Muscle of leg (tissue), 11 donors: ENCODE measurements around the gene DLG1. TPM values are rescaled to one million over a fixed set of nuclear protein-coding genes. Genes with fewer than 3 reads are reported as not detected.
"Not testable (repeated sequence)": the region's sequence is repeated elsewhere in the genome, so short reads cannot be mapped to it uniquely, and the experiment has no call there.

Experiments
- DNase-seq: peaks from one replicate; pipeline ENCODE4 v3.0.0; 2013
- H3K27ac ChIP-seq: one replicate; pipeline ENCODE4 v1.5.1; 2013; ENCODE audit warnings: mild to moderate bottlenecking, low read length, control low read depth
- H3K27me3 ChIP-seq: one replicate; pipeline ENCODE4 v1.6.1; 2013; ENCODE audit warnings: low read length; ENCODE audit not compliant: control insufficient read depth, insufficient read depth
- H3K36me3 ChIP-seq: one replicate; pipeline ENCODE4 v1.6.1; 2013; ENCODE audit warnings: low read length; ENCODE audit not compliant: control insufficient read depth, insufficient read depth
- H3K4me1 ChIP-seq: one replicate; pipeline ENCODE4 v1.6.1; 2013; ENCODE audit warnings: low read length; ENCODE audit not compliant: control insufficient read depth, insufficient read depth
- H3K4me3 ChIP-seq: one replicate; pipeline ENCODE4 v1.5.1; 2013; ENCODE audit warnings: low read length, control low read depth
- H3K9me3 ChIP-seq: replicated peaks from 2 replicates; pipeline ENCODE4 v1.6.1; 2013; ENCODE audit warnings: low read depth, low read length; ENCODE audit not compliant: control insufficient read depth
- WGBS: methylation state at CpG from one replicate; pipeline ENCODE4 v1.1.5; 2013; ENCODE audit warnings: missing lambda C conversion rate; ENCODE audit not compliant: insufficient coverage; 5-methylcytosine and 5-hydroxymethylcytosine counted together
- polyA plus RNA-seq, 8 donors: library from polyadenylated mRNA; unstranded; fragments of 120-200 nt; gene quantifications; one replicate each; pipeline versions ENCODE4 v1.2.1 to v1.2.3, GENCODE V29; 2013; ENCODE audit warnings: inconsistent platforms in 1 of 8, low replicate concordance in 1 of 8; ENCODE audit not compliant: insufficient read length in 8 of 8, insufficient read depth in 1 of 8
- total RNA-seq: library from RNA; stranded (reverse); fragments of 120-200 nt; gene quantifications from one replicate; pipeline ENCODE4 v1.2.4, GENCODE V29; 2013

Gene DLG1
- total and polyA plus RNA-seq, 9 donors = 27.7 to 47.3 (median 39.0) TPM

DNA sequence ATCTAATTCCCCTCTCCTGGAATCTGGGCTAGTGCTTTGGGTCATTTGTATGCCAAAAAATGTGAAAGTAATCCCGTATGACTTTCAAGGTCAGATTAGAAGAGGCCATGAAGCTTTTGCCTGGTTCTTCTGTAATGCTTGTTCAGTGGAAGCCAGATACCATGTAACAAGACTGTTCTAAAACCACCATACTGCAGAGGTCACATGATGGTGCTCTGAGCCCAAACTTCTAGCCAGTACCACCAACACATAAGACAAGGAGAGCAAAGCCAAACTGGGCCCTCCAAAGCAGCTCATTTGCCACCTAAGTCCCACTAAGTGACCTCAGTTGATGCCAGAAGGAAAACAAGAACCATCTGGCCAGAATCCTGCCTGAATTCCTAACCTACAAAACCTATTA lies 204.5 kb downstream of the DLG1 start:
- H3K36me3 ChIP-seq = peaks cover 2% of the 10 kb centered on the region
- WGBS = no CpG with 5 or more reads among the region's 1 CpG
- H3K27me3 ChIP-seq = no peaks in the 10 kb centered on the region
- no peak overlapping the region for H3K4me3 ChIP-seq
- no peak overlapping the region for H3K27ac ChIP-seq
- no peak for DNase-seq
- no peaks in the 10 kb centered on the region for H3K9me3 ChIP-seq
- no peaks in the 10 kb centered on the region for H3K4me1 ChIP-seq

DNA sequence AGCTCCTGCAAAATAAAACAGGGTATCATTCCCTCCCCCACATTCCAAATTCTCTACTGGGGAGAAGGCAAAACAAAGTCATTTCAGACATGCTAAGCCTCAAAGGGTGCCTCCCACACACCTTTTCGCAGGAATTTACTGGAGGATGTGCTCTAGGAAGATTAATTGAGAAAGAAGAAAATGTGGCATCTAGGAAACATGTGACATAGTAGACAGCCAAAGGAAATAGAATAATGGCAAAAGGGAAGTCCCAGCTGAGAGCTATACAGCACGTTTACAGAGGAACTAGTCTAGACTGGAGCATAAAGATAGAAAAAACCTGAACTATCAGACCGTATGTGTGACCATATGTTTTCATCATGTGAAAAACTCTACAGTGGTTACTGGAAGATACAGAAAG lies 210.0 kb downstream of the DLG1 start:
- H3K9me3 ChIP-seq = no peaks in the 10 kb centered on the region
- no peaks in the 10 kb centered on the region for H3K27me3 ChIP-seq
- H3K4me1 ChIP-seq = no peaks in the 10 kb centered on the region
- no peak overlapping the region for H3K4me3 ChIP-seq
- no CpG with 5 or more reads among the region's 3 CpGs for WGBS
- peaks cover 4% of the 10 kb centered on the region for H3K36me3 ChIP-seq
- H3K27ac ChIP-seq = no peak overlapping the region
- DNase-seq = peak; percentile 27

DNA sequence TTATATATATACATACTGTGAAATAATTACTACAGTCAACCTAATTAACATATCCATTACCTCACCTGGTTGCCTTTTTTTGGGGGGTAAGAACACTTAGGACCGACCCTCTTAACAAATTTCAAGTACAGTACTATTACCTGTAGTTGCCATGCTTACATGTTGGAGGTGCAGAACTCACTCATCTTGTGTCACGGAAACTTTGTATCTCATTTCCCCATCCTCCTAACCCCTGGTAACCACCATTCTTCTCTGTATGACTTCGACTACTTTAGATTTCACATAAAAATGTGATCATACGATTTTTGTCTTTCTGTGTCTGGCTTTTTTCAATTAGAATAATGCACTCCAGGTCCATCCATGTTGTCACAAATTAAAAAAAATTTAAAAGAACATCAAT lies 213.3 kb downstream of the DLG1 start:
- H3K36me3 ChIP-seq = peaks cover 4% of the 10 kb centered on the region
- H3K9me3 ChIP-seq = no peaks in the 10 kb centered on the region
- H3K27ac ChIP-seq = no peak overlapping the region
- H3K4me1 ChIP-seq = no peaks in the 10 kb centered on the region
- H3K27me3 ChIP-seq = no peaks in the 10 kb centered on the region
- no peak overlapping the region for H3K4me3 ChIP-seq
- no peak for DNase-seq
- 81% methylated on average over 2 of the region's 4 CpGs for WGBS

DNA sequence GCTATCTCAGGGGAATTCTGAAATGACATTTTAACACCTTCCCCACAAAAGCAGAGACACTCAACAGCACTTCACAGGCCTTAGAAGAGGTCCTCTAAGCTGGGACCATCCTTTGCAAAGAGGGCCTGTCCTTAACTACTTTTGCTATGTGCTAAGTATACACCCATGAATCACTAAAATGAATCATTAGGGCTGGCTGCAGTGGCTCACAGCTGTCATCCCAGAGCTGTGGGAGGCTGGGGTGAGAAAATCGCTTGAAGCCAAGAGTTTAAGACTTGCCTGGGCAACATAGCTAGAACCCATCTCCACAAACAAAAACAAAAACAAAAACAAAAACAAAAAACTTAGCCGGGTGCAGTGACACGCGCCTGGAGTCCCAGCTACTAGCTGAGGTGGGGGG lies 214.9 kb downstream of the DLG1 start:
- peak; percentile 32 for DNase-seq
- H3K27ac ChIP-seq = no peak overlapping the region
- no CpG with 5 or more reads among the region's 4 CpGs for WGBS
- no peak overlapping the region for H3K4me3 ChIP-seq
- H3K4me1 ChIP-seq = no peaks in the 10 kb centered on the region
- H3K9me3 ChIP-seq = no peaks in the 10 kb centered on the region
- H3K36me3 ChIP-seq = peaks cover 3% of the 10 kb centered on the region
- no peaks in the 10 kb centered on the region for H3K27me3 ChIP-seq

DNA sequence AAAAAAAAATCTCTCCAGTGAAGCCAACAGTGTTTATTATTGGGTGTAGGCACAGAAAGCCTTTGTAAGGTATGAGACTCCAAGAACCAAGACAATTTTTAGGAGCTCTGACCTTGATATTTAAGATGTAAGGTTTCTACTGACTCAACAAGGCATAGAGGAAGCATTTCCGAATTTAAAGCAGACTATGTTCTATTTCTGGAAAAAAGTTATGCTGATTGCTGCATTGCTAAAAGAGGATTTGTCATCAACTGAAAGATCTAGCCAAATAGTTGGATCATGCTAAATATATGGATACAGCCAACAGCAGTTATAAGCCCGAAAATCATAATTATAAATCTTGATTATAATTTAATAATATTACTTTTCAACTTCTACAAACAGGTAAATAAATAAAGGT lies 215.5 kb downstream of the DLG1 start:
- peak; percentile 30 for DNase-seq

DNA sequence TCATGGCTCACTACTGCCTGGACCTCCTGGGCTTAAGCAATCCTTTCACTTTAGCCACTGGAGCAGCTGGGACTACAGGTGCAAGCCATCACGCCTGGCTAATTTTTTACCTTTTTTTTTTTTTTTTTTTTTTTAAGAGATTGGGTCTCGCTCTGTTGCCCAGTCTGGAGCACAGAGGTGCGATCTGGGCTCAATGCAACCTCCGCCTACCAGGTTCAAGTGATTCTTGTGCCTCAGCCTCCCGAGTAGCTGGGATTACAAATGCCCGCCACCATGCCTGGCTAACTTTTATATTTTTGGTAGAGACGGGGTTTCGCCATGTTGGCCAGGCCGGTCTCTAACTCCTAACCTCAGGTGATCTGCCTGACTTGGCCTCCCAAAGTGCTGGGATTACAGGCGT lies 218.1 kb downstream of the DLG1 start:
- WGBS = 97% methylated on average over 6 of the region's 10 CpGs
- Histone ChIP-seq H3K4me1 (no peaks in the 10 kb centered on the region), H3K36me3 (peaks cover 4% of the 10 kb centered on the region), H3K4me3 (no peak overlapping the region), H3K9me3 (no peaks in the 10 kb centered on the region), H3K27ac (no peak overlapping the region), H3K27me3 (no peaks in the 10 kb centered on the region)
- DNase-seq = no peak

More for the DNA sequence above, 215.5 kb downstream of the DLG1 start:
- Histone ChIP-seq H3K27me3 (no peaks in the 10 kb centered on the region), H3K9me3 (no peaks in the 10 kb centered on the region), H3K36me3 (peaks cover 3% of the 10 kb centered on the region), H3K4me1 (no peaks in the 10 kb centered on the region), H3K27ac (no peak overlapping the region), H3K4me3 (no peak overlapping the region)
- WGBS = no CpG with 5 or more reads among the region's 2 CpGs

DNA sequence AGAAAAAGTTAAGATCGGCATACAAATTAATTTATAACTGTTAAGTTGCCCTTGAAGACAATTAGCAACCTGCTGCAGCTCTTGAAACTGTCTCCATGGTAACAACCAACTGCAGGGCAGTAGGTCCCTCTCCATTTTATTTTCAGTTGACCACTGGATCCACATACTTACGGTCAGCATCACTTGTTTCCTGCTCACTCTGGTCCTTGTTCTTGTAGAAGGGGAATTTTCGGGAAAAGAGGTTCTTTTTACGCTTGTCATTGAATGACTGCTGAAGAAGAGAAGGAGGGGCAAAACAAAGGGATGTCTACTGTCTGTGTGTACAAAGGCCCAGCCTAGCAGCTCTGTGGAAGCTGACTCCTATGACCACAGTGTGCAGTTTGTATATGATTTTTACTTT lies 222.0 kb downstream of the DLG1 start:
- Histone ChIP-seq H3K36me3 (peaks cover 3% of the 10 kb centered on the region), H3K4me1 (no peaks in the 10 kb centered on the region), H3K4me3 (no peak overlapping the region), H3K27me3 (no peaks in the 10 kb centered on the region), H3K9me3 (no peaks in the 10 kb centered on the region), H3K27ac (no peak overlapping the region)
- 100% methylated on average over 1 of the region's 4 CpGs for WGBS
- DNase-seq = no peak

DNA sequence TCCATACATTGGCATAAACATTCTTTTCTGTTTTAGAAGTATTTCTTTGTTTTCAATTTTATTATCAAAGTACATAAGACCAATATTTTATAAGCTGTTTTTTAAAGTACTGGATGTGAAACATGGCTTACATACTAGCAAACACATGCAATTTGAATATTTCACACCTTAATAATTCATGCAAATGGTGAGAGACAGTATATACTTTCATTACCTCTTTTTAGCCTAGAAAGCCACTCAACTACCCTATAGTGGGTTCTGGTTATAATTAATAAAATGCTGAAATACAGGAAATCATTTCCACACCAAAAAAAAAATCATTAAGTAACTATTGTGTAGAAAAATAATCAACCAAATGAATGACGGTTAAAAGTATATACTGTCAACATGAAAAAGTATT lies 230.3 kb downstream of the DLG1 start:
- WGBS = no CpG with 5 or more reads among the region's 1 CpG

DNA sequence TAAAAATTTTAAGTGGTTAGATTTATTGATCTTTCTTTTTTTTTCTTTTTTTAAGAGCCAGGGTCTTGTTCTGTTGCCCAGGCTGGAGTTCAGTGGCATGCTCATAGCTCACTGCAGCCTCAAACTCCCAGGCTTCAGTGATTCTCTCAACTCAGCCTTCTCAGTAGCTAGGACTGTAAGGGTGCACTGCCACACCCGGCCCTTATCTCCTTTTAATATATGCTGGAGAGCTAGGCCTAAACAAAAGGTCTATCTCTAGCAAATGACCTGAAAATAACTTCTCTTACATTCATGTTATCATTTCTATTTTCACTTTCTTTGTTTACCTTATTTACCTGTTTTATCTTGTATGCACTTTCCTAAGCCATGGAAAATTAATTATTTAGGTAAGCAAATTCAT lies 233.6 kb downstream of the DLG1 start:
- H3K27me3 ChIP-seq = no peaks in the 10 kb centered on the region
- H3K4me3 ChIP-seq = no peak overlapping the region
- DNase-seq = no peak
- no peaks in the 10 kb centered on the region for H3K9me3 ChIP-seq
- no peak overlapping the region for H3K27ac ChIP-seq
- H3K4me1 ChIP-seq = no peaks in the 10 kb centered on the region
- peaks cover 7% of the 10 kb centered on the region for H3K36me3 ChIP-seq
- WGBS = no CpG with 5 or more reads among the region's 1 CpG

More for the DNA sequence above, 230.3 kb downstream of the DLG1 start:
- Histone ChIP-seq H3K9me3 (no peaks in the 10 kb centered on the region), H3K36me3 (peaks cover 5% of the 10 kb centered on the region), H3K27me3 (no peaks in the 10 kb centered on the region), H3K27ac (no peak overlapping the region), H3K4me3 (no peak overlapping the region), H3K4me1 (no peaks in the 10 kb centered on the region)
- no peak for DNase-seq

DNA sequence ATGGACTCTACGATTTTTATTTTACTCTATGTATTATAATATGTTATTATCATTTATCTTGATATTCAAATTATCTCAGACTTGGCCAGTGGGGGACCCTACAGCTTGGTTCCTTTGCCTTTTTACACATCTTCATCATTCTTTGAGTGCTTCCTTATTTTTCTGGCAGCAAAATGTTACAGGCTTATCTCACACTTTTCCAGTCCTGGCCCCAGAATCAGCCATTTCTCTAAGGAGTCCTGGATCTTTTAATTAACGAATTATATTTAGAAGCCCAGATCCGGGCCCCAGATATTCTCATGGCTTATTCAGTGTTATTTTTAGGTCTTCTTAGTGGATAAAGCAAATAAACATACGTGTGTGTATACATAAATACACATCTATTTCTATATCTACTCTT lies 236.0 kb downstream of the DLG1 start:
- Histone ChIP-seq H3K27me3 (no peaks in the 10 kb centered on the region), H3K4me1 (no peaks in the 10 kb centered on the region), H3K27ac (no peak overlapping the region), H3K9me3 (no peaks in the 10 kb centered on the region), H3K36me3 (peaks cover 7% of the 10 kb centered on the region), H3K4me3 (no peak overlapping the region)
- no peak for DNase-seq
- 100% methylated on average over 1 of the region's 4 CpGs for WGBS

DNA sequence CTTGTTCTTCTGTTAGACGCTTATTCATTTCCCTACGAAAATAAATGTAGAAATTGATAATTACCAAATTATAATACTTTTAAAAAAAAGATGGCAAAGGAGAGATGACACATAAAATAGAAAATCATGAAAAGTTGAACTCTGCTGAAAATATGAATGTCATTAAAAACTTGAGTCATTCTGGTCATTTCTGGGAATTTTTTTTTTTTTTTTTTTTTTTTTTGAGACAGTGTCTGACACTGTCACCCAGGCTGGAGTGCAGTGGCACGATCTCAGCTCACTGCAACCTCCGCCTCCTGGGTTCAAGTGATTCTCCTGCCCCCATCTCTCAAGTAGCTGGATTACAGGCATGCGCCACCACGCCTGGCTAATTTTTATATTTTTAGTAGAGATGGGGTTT lies 246.8 kb downstream of the DLG1 start:
- H3K4me3 ChIP-seq, H3K27me3 ChIP-seq, H3K27ac ChIP-seq, H3K9me3 ChIP-seq, DNase-seq, H3K4me1 ChIP-seq: not testable (repeated sequence)
- no CpG with 5 or more reads among the region's 6 CpGs for WGBS
- H3K36me3 ChIP-seq = peaks cover 23% of the 10 kb centered on the region
